Measurements from ENCODE around the gene PRSS21.

The PRSS21 gene

GRCh38 chr16:2836646-2837508 lies 19.8 kb downstream of the PRSS21 start:
- no peaks in the 10 kb centered on the region for H3K27me3 ChIP-seq (ENCODE audit: control insufficient read depth, low read length)
- H3K9me3 ChIP-seq (ENCODE audit: control insufficient read depth, insufficient read depth, low read length) = no peaks in the 10 kb centered on the region
- H3K36me3 ChIP-seq (ENCODE audit: control insufficient read depth, low read length) = no peaks in the 10 kb centered on the region
- H3K4me2 ChIP-seq (ENCODE audit: low read length) = no peak overlapping the region
- TF ChIP-seq CTCF (IDR thresholded peaks at IDR 0.05; ENCODE audit: low read depth, low read length, poor library complexity, severe bottlenecking) (no peak), EZH2phosphoT487 (IDR thresholded peaks at IDR 0.05; ENCODE audit: borderline replicate concordance, low read length) (no peak)
- no peaks in the 10 kb centered on the region for H3K79me2 ChIP-seq (ENCODE audit: control insufficient read depth, low read length)
- no peak overlapping the region for H3K27ac ChIP-seq (ENCODE audit: low read depth, low read length)
- H3K4me3 ChIP-seq (ENCODE audit: low read length) = no peak overlapping the region
- H3F3A ChIP-seq (ENCODE audit: control insufficient read depth, insufficient read depth) = no peaks in the 10 kb centered on the region
- H3K9me2 ChIP-seq (replicated peaks; ENCODE audit: control insufficient read depth, low read length) = no peaks in the 10 kb centered on the region
- peaks cover 7% of the 10 kb centered on the region for H3K4me1 ChIP-seq (ENCODE audit: control insufficient read depth, low read length)
- H4K20me1 ChIP-seq (ENCODE audit: control insufficient read depth, insufficient read depth, low read depth, low read length) = no peaks in the 10 kb centered on the region

- Histone ChIP-seq H3K9me2 (replicated peaks; ENCODE audit: control insufficient read depth, low read length) (no peaks in the 10 kb centered on the region), H3K4me1 (ENCODE audit: control insufficient read depth, low read length) (peaks cover 17% of the 10 kb centered on the region), H3K9me3 (ENCODE audit: control insufficient read depth, insufficient read depth, low read length) (0 out of 2 replicates have a peak, but pooled peaks cover 3% of the 10 kb centered on the region), H4K20me1 (ENCODE audit: control insufficient read depth, insufficient read depth, low read depth, low read length) (no peaks in the 10 kb centered on the region), H3K4me3 (ENCODE audit: low read length) (no peak overlapping the region), H3K4me2 (ENCODE audit: low read length) (no peak overlapping the region), H3K79me2 (ENCODE audit: control insufficient read depth, low read length) (no peaks in the 10 kb centered on the region), H3F3A (ENCODE audit: control insufficient read depth, insufficient read depth) (peaks cover 16% of the 10 kb centered on the region), H3K27me3 (ENCODE audit: control insufficient read depth, low read length) (no peaks in the 10 kb centered on the region), H3K36me3 (ENCODE audit: control insufficient read depth, low read length) (no peaks in the 10 kb centered on the region), H3K27ac (ENCODE audit: low read depth, low read length) (no peak overlapping the region)
- TF ChIP-seq CTCF (IDR thresholded peaks at IDR 0.05; ENCODE audit: low read depth, low read length, poor library complexity, severe bottlenecking) (peak; percentile 84), EZH2phosphoT487 (IDR thresholded peaks at IDR 0.05; ENCODE audit: borderline replicate concordance, low read length) (no peak)
These were observed 21.9 kb downstream of the PRSS21 start for GRCh38 chr16:2838928-2839327.

GRCh38 chr16:2839650-2840450 lies 22.8 kb downstream of the PRSS21 start:
- H3K79me2 ChIP-seq (ENCODE audit: control insufficient read depth, low read length) = no peaks in the 10 kb centered on the region
- H3K4me2 ChIP-seq (ENCODE audit: low read length) = no peak overlapping the region
- no peaks in the 10 kb centered on the region for H3K27me3 ChIP-seq (ENCODE audit: control insufficient read depth, low read length)
- H3K9me3 ChIP-seq (ENCODE audit: control insufficient read depth, insufficient read depth, low read length) = 0 out of 2 replicates have a peak, but pooled peaks cover 3% of the 10 kb centered on the region
- H3K4me3 ChIP-seq (ENCODE audit: low read length) = no peak overlapping the region
- no peaks in the 10 kb centered on the region for H3K36me3 ChIP-seq (ENCODE audit: control insufficient read depth, low read length)
- TF ChIP-seq EZH2phosphoT487 (IDR thresholded peaks at IDR 0.05; ENCODE audit: borderline replicate concordance, low read length) = no peak
- no peak for TF ChIP-seq CTCF (IDR thresholded peaks at IDR 0.05; ENCODE audit: low read depth, low read length, poor library complexity, severe bottlenecking)
- H4K20me1 ChIP-seq (ENCODE audit: control insufficient read depth, insufficient read depth, low read depth, low read length) = no peaks in the 10 kb centered on the region
- no peaks in the 10 kb centered on the region for H3K9me2 ChIP-seq (replicated peaks; ENCODE audit: control insufficient read depth, low read length)
- no peak overlapping the region for H3K27ac ChIP-seq (ENCODE audit: low read depth, low read length)
- H3F3A ChIP-seq (ENCODE audit: control insufficient read depth, insufficient read depth) = peaks cover 24% of the 10 kb centered on the region
- H3K4me1 ChIP-seq (ENCODE audit: control insufficient read depth, low read length) = peaks cover 19% of the 10 kb centered on the region

Data from DOHH2 (cell line).